Loucy (cell line): Measurements from ENCODE around the gene MMP20.

Experiments used
- H2AFZ ChIP-seq: fragments of 200-600 bp; sonication (generic); 2 replicates; pipeline ENCODE4 v1.6.0; 2016; ENCODE audit warnings: antibody characterized with exemption, mild to moderate bottlenecking, low read length, moderate library complexity
- H3F3A ChIP-seq: fragments of 200-600 bp; 2 replicates; pipeline ENCODE4 v1.6.0; 2016; ENCODE audit warnings: antibody characterized with exemption, low read depth, mild to moderate bottlenecking
- H3K27me3 ChIP-seq: fragments of 200-600 bp; sonication (generic); 2 replicates; pipeline ENCODE4 v1.6.1; 2014; ENCODE audit warnings: low read length, mild to moderate bottlenecking; ENCODE audit not compliant: insufficient read depth, poor library complexity, severe bottlenecking
- H3K36me3 ChIP-seq: fragments of 200-600 bp; sonication (generic); 2 replicates; pipeline ENCODE4 v1.6.1; 2016; ENCODE audit warnings: low read length; ENCODE audit not compliant: insufficient read depth
- H3K4me1 ChIP-seq: fragments of 200-600 bp; sonication (generic); 2 replicates; pipeline ENCODE4 v1.5.1; 2014; ENCODE audit warnings: low read length, mild to moderate bottlenecking; ENCODE audit not compliant: insufficient read depth, poor library complexity, severe bottlenecking
- H3K4me2 ChIP-seq: fragments of 200-600 bp; sonication (generic); 2 replicates; pipeline ENCODE4 v1.6.0; 2014; ENCODE audit warnings: antibody characterized with exemption, low read length, low read depth, mild to moderate bottlenecking; ENCODE audit not compliant: poor library complexity, severe bottlenecking
- H3K4me3 ChIP-seq: fragments of 200-600 bp; sonication (generic); 2 replicates; pipeline ENCODE4 v1.5.1; 2014; ENCODE audit warnings: low read length, mild to moderate bottlenecking, mixed read lengths; ENCODE audit not compliant: poor library complexity, severe bottlenecking
- H3K79me2 ChIP-seq: fragments of 200-600 bp; sonication (generic); 2 replicates; pipeline ENCODE4 v1.6.1; 2014; ENCODE audit warnings: low read length; ENCODE audit not compliant: insufficient read depth
- H3K9ac ChIP-seq: fragments of 200-600 bp; sonication (generic); 2 replicates; pipeline ENCODE4 v1.6.0; 2014; ENCODE audit warnings: mild to moderate bottlenecking, low read depth, low read length, moderate library complexity; ENCODE audit not compliant: poor library complexity, severe bottlenecking
- H3K9me2 ChIP-seq: fragments of 200-600 bp; sonication (generic); replicated peaks from 2 replicates; pipeline ENCODE4 v1.6.1; 2016; ENCODE audit warnings: low read depth, low read length, mixed read lengths
- H3K9me3 ChIP-seq: fragments of 200-600 bp; sonication (generic); 2 replicates; pipeline ENCODE4 v1.6.1; 2014; ENCODE audit warnings: mild to moderate bottlenecking, antibody characterized with exemption, low read length, low read depth; ENCODE audit not compliant: insufficient read depth
- H4K20me1 ChIP-seq: fragments of 200-600 bp; sonication (generic); 2 replicates; pipeline ENCODE4 v1.6.0; 2014; ENCODE audit warnings: antibody characterized with exemption, low read length, mild to moderate bottlenecking; ENCODE audit not compliant: insufficient read depth, poor library complexity, severe bottlenecking
- CTCF ChIP-seq: fragments of 200-600 bp; sonication (generic); conservative IDR thresholded peaks from 2 replicates; pipeline ENCODE4 v1.5.1; 2014; ENCODE audit warnings: mild to moderate bottlenecking, antibody characterized with exemption, low read length
- EZH2phosphoT487 ChIP-seq: fragments of 200-600 bp; IDR thresholded peaks from 2 replicates; pipeline ENCODE4 v1.6.1; 2018; ENCODE audit warnings: antibody characterized with exemption, mild to moderate bottlenecking, moderate library complexity, borderline replicate concordance

The MMP20 gene

GRCh38 chr11:102592131-102592530 is 33.0 kb downstream of the MMP20 start:
- Histone ChIP-seq H3K9me2 (no peaks in the 10 kb centered on the region), H3K79me2 (no peaks in the 10 kb centered on the region), H3K4me1 (peaks cover 23% of the 10 kb centered on the region), H3K9me3 (peaks cover 6% of the 10 kb centered on the region; the same call in 1 of the 2 replicates), H3K4me3 (no peak overlapping the region), H4K20me1 (no peaks in the 10 kb centered on the region), H3K27me3 (no peaks in the 10 kb centered on the region), H3F3A (no peaks in the 10 kb centered on the region), H2AFZ (peak overlapping the region; percentile 2; the same call in 1 of the 2 replicates), H3K9ac (no peak overlapping the region), H3K36me3 (no peaks in the 10 kb centered on the region), H3K4me2 (no peak overlapping the region)
- TF ChIP-seq EZH2phosphoT487 (no peak), CTCF (no peak)

- TF ChIP-seq EZH2phosphoT487 = no peak
- TF ChIP-seq CTCF = no peak
- Histone ChIP-seq H3K79me2 (no peaks in the 10 kb centered on the region), H3K9me3 (peaks cover 6% of the 10 kb centered on the region; the same call in 1 of the 2 replicates), H2AFZ (0 out of 2 replicates have a peak overlapping the region, but pooled peaks have one; percentile 29), H3K36me3 (no peaks in the 10 kb centered on the region), H3K4me1 (peaks cover 23% of the 10 kb centered on the region), H3K9ac (no peak overlapping the region), H4K20me1 (no peaks in the 10 kb centered on the region), H3K9me2 (no peaks in the 10 kb centered on the region), H3K4me3 (no peak overlapping the region), H3K27me3 (no peaks in the 10 kb centered on the region), H3K4me2 (no peak overlapping the region), H3F3A (no peaks in the 10 kb centered on the region)
These were observed 33.9 kb downstream of the MMP20 start for GRCh38 chr11:102591160-102591718.

- no peak for TF ChIP-seq CTCF
- TF ChIP-seq EZH2phosphoT487 = no peak
These were observed 34.7 kb downstream of the MMP20 start for GRCh38 chr11:102590276-102591049.

More at GRCh38 chr11:102590276-102591049, 34.7 kb downstream of the MMP20 start:
- Histone ChIP-seq H3F3A (no peaks in the 10 kb centered on the region), H3K79me2 (no peaks in the 10 kb centered on the region), H3K9me2 (no peaks in the 10 kb centered on the region), H3K4me1 (peaks cover 23% of the 10 kb centered on the region), H3K4me3 (no peak overlapping the region), H3K9me3 (peaks cover 6% of the 10 kb centered on the region; the same call in 1 of the 2 replicates), H3K27me3 (no peaks in the 10 kb centered on the region), H4K20me1 (no peaks in the 10 kb centered on the region), H3K4me2 (no peak overlapping the region), H3K36me3 (no peaks in the 10 kb centered on the region), H3K9ac (no peak overlapping the region), H2AFZ (0 out of 2 replicates have a peak overlapping the region, but pooled peaks have one; percentile 29)
